H9 (cell line): ENCODE measurements around the gene MRPS16. TPM values are rescaled to one million over a fixed set of nuclear protein-coding genes. Genes with fewer than 3 reads are reported as not detected.

ENCODE experiments used
- DNase-seq: peaks from one replicate; pipeline ENCODE4 v3.0.0-alpha.2; 2017
- H2AFZ ChIP-seq: one replicate; pipeline ENCODE4 v1.6.1; 2013; ENCODE audit warnings: mild to moderate bottlenecking, low read length, control low read depth, moderate library complexity
- H2AK5ac ChIP-seq: 2 replicates; pipeline ENCODE4 v1.6.1; 2013; ENCODE audit warnings: low read length, control low read depth, mixed read lengths; ENCODE audit not compliant: insufficient read length
- H2BK120ac ChIP-seq: one replicate; pipeline ENCODE4 v1.6.1; 2013; ENCODE audit warnings: low read depth, mild to moderate bottlenecking, low read length, control low read depth, inconsistent platforms; ENCODE audit not compliant: poor library complexity, severe bottlenecking
- H2BK12ac ChIP-seq: 2 replicates; pipeline ENCODE4 v1.6.1; 2013; ENCODE audit warnings: low read length, control low read depth, mixed read lengths, low read depth; ENCODE audit not compliant: insufficient read length
- H2BK15ac ChIP-seq: 2 replicates; pipeline ENCODE4 v1.6.1; 2013; ENCODE audit warnings: low read depth, low read length, control low read depth
- H2BK20ac ChIP-seq: one replicate; pipeline ENCODE4 v1.6.1; 2013; ENCODE audit warnings: low read depth, mild to moderate bottlenecking, low read length, control low read depth, inconsistent platforms; ENCODE audit not compliant: poor library complexity, severe bottlenecking
- H2BK5ac ChIP-seq: 2 replicates; pipeline ENCODE4 v1.6.1; 2013; ENCODE audit warnings: low read length, control low read depth, mixed read lengths; ENCODE audit not compliant: insufficient read length
- H3K14ac ChIP-seq: 2 replicates; pipeline ENCODE4 v1.6.1; 2013; ENCODE audit warnings: low read length, control low read depth; ENCODE audit not compliant: insufficient read depth
- H3K18ac ChIP-seq: 2 replicates; pipeline ENCODE4 v1.6.1; 2013; ENCODE audit warnings: low read depth, mild to moderate bottlenecking, mixed read lengths, low read length, control low read depth; ENCODE audit not compliant: insufficient read length
- H3K23ac ChIP-seq: 2 replicates; pipeline ENCODE4 v1.6.1; 2013; ENCODE audit warnings: low read length, control low read depth, mixed read lengths, low read depth; ENCODE audit not compliant: insufficient read length
- H3K23me2 ChIP-seq: 2 replicates; pipeline ENCODE4 v1.6.1; 2013; ENCODE audit warnings: low read depth, mild to moderate bottlenecking, mixed read lengths, low read length, control low read depth; ENCODE audit not compliant: insufficient read length, poor library complexity, severe bottlenecking
- H3K27ac ChIP-seq: 2 replicates; pipeline ENCODE4 v1.5.1; 2013; ENCODE audit warnings: low read length, control low read depth, mixed read lengths, low read depth; ENCODE audit not compliant: insufficient read length
- H3K27me3 ChIP-seq: 2 replicates; pipeline ENCODE4 v1.6.1; 2013; ENCODE audit warnings: low read length, control low read depth, inconsistent platforms; ENCODE audit not compliant: insufficient read depth
- H3K4ac ChIP-seq: 2 replicates; pipeline ENCODE4 v1.6.1; 2013; ENCODE audit warnings: low read depth, mild to moderate bottlenecking, control low read depth, inconsistent platforms, low read length, moderate library complexity
- H3K4me1 ChIP-seq: 2 replicates; pipeline ENCODE4 v1.6.1; 2013; ENCODE audit warnings: low read length, control low read depth, inconsistent platforms; ENCODE audit not compliant: insufficient read depth
- H3K4me2 ChIP-seq: 2 replicates; pipeline ENCODE4 v1.6.1; 2013; ENCODE audit warnings: low read length, control low read depth, mixed read lengths; ENCODE audit not compliant: insufficient read length, insufficient read depth
- H3K56ac ChIP-seq: 2 replicates; pipeline ENCODE4 v1.6.1; 2013; ENCODE audit warnings: low read depth, mild to moderate bottlenecking, mixed read lengths, low read length, control low read depth; ENCODE audit not compliant: insufficient read length
- H3K79me1 ChIP-seq: 2 replicates; pipeline ENCODE4 v1.6.1; 2013; ENCODE audit warnings: low read depth, mild to moderate bottlenecking, moderate library complexity, low read length, control low read depth, inconsistent platforms; ENCODE audit not compliant: insufficient read depth, poor library complexity, severe bottlenecking
- H3K79me2 ChIP-seq: 2 replicates; pipeline ENCODE4 v1.6.1; 2013; ENCODE audit warnings: low read length, control low read depth, inconsistent platforms; ENCODE audit not compliant: insufficient read depth
- H3K9ac ChIP-seq: 2 replicates; pipeline ENCODE4 v1.6.1; 2013; ENCODE audit warnings: low read length, control low read depth, mixed read lengths; ENCODE audit not compliant: insufficient read length; ENCODE audit errors: extremely low read depth
- H3K9me3 ChIP-seq: one replicate; pipeline ENCODE4 v1.6.1; 2013; ENCODE audit warnings: low read depth, low read length, inconsistent platforms; ENCODE audit not compliant: control insufficient read depth
- H3T11ph ChIP-seq: one replicate; pipeline ENCODE4 v1.6.1; 2013; ENCODE audit warnings: mild to moderate bottlenecking, low read length, control low read depth, inconsistent platforms
- H4K20me1 ChIP-seq: one replicate; pipeline ENCODE4 v1.6.1; 2013; ENCODE audit not compliant: control insufficient read depth, insufficient read length, insufficient read depth
- H4K5ac ChIP-seq: 2 replicates; pipeline ENCODE4 v1.6.1; 2013; ENCODE audit warnings: low read depth, mild to moderate bottlenecking, mixed read lengths, low read length, control low read depth; ENCODE audit not compliant: insufficient read length
- H4K8ac ChIP-seq: replicated peaks from 2 replicates; pipeline ENCODE4 v1.6.1; 2013; ENCODE audit warnings: low read length, control low read depth, mixed read lengths, low read depth; ENCODE audit not compliant: insufficient read length
- H4K91ac ChIP-seq: 2 replicates; pipeline ENCODE4 v1.6.1; 2013; ENCODE audit warnings: low read depth, mild to moderate bottlenecking, moderate library complexity, mixed read lengths, low read length, control low read depth; ENCODE audit not compliant: insufficient read length
- H3K27ac Mint-ChIP-seq, 3 experiments: 2 replicates in 2 of 3; 3 replicates in 1 of 3; pipeline ENCODE4 v1.8.0; 2020 to 2021; ENCODE audit warnings: mixed read lengths in 3 of 3, mild to moderate bottlenecking in 1 of 3, moderate library complexity in 1 of 3
- H3K27me3 Mint-ChIP-seq: 2 replicates; pipeline ENCODE4 v1.8.0; 2021; ENCODE audit warnings: low read depth, mild to moderate bottlenecking, moderate library complexity, mixed read lengths
- H3K36me3 Mint-ChIP-seq, 3 experiments: 2 replicates in 2 of 3; 3 replicates in 1 of 3; pipeline ENCODE4 v1.8.0; 2020 to 2021; ENCODE audit warnings: low read depth in 3 of 3, mixed read lengths in 3 of 3; ENCODE audit not compliant: insufficient read depth in 1 of 3
- H3K4me1 Mint-ChIP-seq, 2 experiments: 2 replicates each; pipeline ENCODE4 v1.8.0; 2020; ENCODE audit warnings: mixed read lengths in 2 of 2
- H3K4me3 Mint-ChIP-seq, 2 experiments: 2 replicates in 1 of 2; 3 replicates in 1 of 2; pipeline ENCODE4 v1.8.0; 2020 to 2021; ENCODE audit warnings: mild to moderate bottlenecking in 2 of 2, mixed read lengths in 2 of 2, moderate library complexity in 1 of 2
- H3K9me3 Mint-ChIP-seq, 2 experiments: 2 replicates in 1 of 2; 3 replicates in 1 of 2; pipeline ENCODE4 v1.8.0; 2020; ENCODE audit warnings: mild to moderate bottlenecking in 2 of 2, mixed read lengths in 2 of 2, moderate library complexity in 1 of 2
- WGBS: extraction: QIAGEN DNeasy Blood & Tissue Kit; methylation state at CpG from one replicate; pipeline ENCODE4 v1.1.7; 2013; ENCODE audit warnings: missing lambda C conversion rate, low lambda C conversion rate, mixed read lengths; ENCODE audit not compliant: insufficient read length; ENCODE audit errors: extremely low coverage; 5-methylcytosine and 5-hydroxymethylcytosine counted together
- total RNA-seq: library from RNA; stranded (reverse); gene quantifications from 2 replicates; pipeline ENCODE4 v1.2.1, GENCODE V29; 2021
- TF ChIP-seq, protein P1 (sequence below): fragments of 200-600 bp; sonication (generic); conservative IDR thresholded peaks from 3 replicates; pipeline ENCODE4 v1.8.0; 2021; ENCODE audit warnings: antibody characterized with exemption, mild to moderate bottlenecking

The MRPS16 gene
- total RNA-seq, 1 experiment from 2014 or later = 122 TPM

DNA sequence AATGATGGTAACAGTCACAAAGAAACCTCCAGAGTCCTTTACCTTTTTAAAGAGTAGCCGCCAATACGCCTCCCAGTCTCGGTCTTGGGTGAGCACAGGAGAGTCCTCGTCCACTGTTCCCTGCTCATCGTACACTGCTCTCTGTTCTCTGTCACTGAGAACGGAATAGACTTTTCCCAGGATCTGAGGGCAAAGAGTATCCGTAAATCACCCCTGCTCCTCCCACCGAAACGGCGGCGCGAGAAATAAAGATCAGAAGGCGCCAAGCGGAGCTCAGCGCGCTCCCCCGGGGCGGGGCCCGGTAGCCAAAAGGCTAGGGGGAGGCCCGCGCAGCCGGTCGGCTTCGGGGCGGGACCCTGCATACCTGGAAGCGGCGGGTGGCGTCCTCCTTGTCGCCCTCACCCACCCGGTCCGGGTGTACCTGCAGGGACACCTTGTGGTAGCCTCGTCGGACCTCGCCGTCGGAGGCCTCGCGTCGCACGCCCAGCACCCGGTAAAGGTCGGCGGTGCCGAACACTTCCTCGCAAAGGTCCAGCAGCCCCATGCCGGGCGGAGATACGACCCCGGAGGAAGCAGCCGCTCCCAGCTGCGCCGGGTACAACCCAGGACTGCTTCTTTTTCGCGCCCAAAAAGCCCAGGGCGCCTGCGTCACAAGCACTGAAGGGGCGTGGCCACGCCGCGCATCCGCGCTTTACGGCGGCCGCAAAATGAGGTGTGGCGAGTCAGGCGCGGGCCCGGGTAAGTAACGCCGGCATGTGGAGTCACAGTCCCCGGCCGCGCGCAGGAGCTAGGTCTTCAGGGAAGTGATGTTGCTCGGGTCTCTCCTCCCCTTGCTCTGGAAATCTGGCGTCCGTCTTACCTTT is 5.6 kb downstream of the MRPS16 start, which contains the start of gene DNAJC9:
TSS of gene DNAJC9 (minus strand) at position 610 of the 863 bp plus-strand sequence. CDS start at position 544, 66 bp downstream.
- no CpG with 5 or more reads among the region's 78 CpGs for WGBS
- no peak within 1 kb of the TSS for H2AFZ ChIP-seq
- peaks cover 30 to 40% of the 10 kb centered on the region in 2 experiments for H3K4me1 Mint-ChIP-seq
- H3K27me3 ChIP-seq = no peaks in the 10 kb centered on the region
- no peaks in the 10 kb centered on the region; a peak in 1 of 5 replicates for H3K9me3 Mint-ChIP-seq
- H3K27ac ChIP-seq = peak within 1 kb of the TSS; percentile 91
- no peak within 1 kb of the TSS for H2BK12ac ChIP-seq
- H3K4me1 ChIP-seq = no peaks in the 10 kb centered on the region
- H3K9me3 ChIP-seq = no peaks in the 10 kb centered on the region
- peak within 1 kb of the TSS; percentile 98 for H3K14ac ChIP-seq
- TF ChIP-seq, protein P1, sequence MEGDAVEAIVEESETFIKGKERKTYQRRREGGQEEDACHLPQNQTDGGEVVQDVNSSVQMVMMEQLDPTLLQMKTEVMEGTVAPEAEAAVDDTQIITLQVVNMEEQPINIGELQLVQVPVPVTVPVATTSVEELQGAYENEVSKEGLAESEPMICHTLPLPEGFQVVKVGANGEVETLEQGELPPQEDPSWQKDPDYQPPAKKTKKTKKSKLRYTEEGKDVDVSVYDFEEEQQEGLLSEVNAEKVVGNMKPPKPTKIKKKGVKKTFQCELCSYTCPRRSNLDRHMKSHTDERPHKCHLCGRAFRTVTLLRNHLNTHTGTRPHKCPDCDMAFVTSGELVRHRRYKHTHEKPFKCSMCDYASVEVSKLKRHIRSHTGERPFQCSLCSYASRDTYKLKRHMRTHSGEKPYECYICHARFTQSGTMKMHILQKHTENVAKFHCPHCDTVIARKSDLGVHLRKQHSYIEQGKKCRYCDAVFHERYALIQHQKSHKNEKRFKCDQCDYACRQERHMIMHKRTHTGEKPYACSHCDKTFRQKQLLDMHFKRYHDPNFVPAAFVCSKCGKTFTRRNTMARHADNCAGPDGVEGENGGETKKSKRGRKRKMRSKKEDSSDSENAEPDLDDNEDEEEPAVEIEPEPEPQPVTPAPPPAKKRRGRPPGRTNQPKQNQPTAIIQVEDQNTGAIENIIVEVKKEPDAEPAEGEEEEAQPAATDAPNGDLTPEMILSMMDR = peak; percentile 13; the same call in 1 of the 3 replicates
- peak within 1 kb of the TSS; percentile 98 for H3K18ac ChIP-seq
- H2BK5ac ChIP-seq = peak within 1 kb of the TSS; percentile 86
- H2BK20ac ChIP-seq = no peak within 1 kb of the TSS
- no peak within 1 kb of the TSS for H2BK120ac ChIP-seq
- H3K79me2 ChIP-seq = peaks cover 13% of the 10 kb centered on the region; the same call in 1 of the 2 replicates
- H3K36me3 Mint-ChIP-seq = peaks cover 57 to 78% (median 66%) of the 10 kb centered on the region in 3 experiments
- peak within 1 kb of the TSS; percentile 26 for H3K56ac ChIP-seq
- peaks cover 6% of the 10 kb centered on the region for H3K23me2 ChIP-seq
- H3K79me1 ChIP-seq = peaks cover 21% of the 10 kb centered on the region
- no peaks in the 10 kb centered on the region for H4K20me1 ChIP-seq
- H3K4me3 Mint-ChIP-seq = peak within 1 kb of the TSS; percentile 99
- H3T11ph ChIP-seq = no peak within 1 kb of the TSS
- no peaks in the 10 kb centered on the region for H3K27me3 Mint-ChIP-seq
- no peak within 1 kb of the TSS for H2AK5ac ChIP-seq
- H3K23ac ChIP-seq = no peak within 1 kb of the TSS
- no peak within 1 kb of the TSS for H2BK15ac ChIP-seq
- peak within 1 kb of the TSS; percentile 48 for H3K4me2 ChIP-seq
- peak within 1 kb of the TSS; percentile 98 for H3K9ac ChIP-seq
- no peak within 1 kb of the TSS for H4K5ac ChIP-seq
- no peak within 1 kb of the TSS for H4K91ac ChIP-seq
- H4K8ac ChIP-seq = peak within 1 kb of the TSS; percentile 50
- peak; percentile 96 for DNase-seq
- no peak within 1 kb of the TSS; the same call in 1 of the 2 replicates for H3K4ac ChIP-seq
- H3K27ac Mint-ChIP-seq = peak within 1 kb of the TSS; percentile 99 to 100 (median 99)
